ENCODE data around the gene HJV.

HJV gene

GRCh38 chr1:145975216-145975615 is 46.3 kb downstream of the HJV start:
- no peak for DNase-seq

DNA sequence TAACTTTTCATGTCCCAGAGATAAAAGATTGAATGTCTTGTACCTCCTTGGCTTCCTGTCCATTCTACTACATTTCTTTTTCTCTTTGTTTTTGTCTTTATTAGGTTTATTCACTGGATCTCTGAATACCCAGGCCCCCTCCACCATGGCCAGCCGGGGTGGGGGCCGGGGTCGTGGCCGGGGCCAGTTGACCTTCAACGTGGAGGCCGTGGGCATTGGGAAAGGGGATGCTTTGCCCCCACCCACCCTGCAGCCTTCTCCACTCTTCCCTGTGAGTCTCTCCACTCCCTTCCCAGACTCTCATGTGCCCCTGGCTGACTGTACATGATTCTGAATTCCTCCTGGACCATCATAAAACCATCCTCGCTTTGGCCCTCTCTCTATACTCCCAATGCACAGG is 46.8 kb downstream of the HJV start:
- no peak for DNase-seq

- DNase-seq = no peak
Observed at GRCh38 chr1:145972580-145972979, 49.0 kb downstream of the HJV start.

Data from fibroblast of skin of right quadriceps (primary cell).